Activated CD4-positive, alpha-beta T cell treated with anti-CD3 and anti-CD28 coated beads, Interleukin-2, amount 50 U/mL, for 48 hours (primary cell): Measurements from ENCODE around the gene CBFA2T3.

ENCODE experiments used
- DNase-seq, 2 experiments: peaks; one replicate each; pipeline ENCODE4 v3.0.0-alpha.2; 2020

The CBFA2T3 gene

DNA sequence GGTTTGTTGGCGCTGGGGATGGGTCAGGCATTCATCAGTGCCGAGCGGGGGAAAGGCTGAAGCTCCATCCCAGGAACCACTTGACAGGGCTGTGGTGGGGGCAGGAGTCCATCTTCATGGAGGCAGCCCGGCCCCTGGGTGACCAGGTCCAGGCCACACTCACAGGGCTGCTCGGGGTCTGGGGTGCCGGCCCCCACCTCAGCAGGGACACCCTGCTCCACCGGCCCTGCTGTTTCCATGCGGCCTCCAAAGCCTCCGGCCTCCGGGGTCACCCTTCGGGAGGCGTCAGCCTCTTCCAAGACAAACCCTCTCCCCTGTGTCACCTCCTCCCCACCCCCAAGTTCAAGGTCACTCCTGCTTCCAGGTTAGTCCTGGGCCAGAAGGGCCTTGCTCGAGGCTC, 142.3 kb downstream of the CBFA2T3 start:
- DNase-seq: no peak

DNA sequence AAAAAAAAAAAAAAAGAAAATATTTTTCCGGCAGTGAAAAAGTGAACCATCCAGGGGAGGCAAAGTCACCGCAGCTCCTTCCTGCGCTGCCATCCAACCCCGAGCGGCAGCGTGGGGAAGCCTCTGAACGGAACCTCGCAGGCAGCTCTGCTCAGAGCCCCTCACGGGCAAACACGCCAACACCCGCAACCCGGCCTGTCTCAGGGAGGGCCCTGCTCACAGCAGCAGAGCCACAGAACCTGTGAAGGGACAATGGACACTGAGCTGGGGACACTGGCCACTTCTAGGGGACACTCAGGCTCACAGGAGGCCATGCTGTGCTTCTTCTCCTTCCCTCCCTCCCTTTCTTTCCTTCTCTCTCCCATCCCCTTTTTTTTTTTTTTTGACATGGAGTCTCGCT, 143.9 kb downstream of the CBFA2T3 start:
- no peak for DNase-seq

DNA sequence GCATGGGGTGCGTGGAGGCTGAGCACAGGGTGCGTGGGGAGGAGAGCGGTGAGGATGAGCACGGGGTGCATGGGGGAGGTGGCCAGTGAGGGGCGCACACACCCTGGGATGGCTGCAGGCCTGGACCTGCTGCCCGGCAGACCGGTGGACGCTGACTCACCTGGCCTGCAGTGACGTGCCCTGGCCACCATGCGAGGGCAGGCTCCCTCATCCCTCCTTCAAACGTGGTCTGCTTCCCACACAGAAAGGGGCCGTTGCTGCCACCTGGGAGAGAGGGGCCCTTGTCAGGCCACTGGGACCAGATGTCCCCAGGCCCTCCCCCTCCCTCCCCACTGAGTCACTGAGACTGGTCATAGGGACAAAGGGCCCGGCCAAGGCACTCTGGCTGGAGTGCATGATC, 145.2 kb downstream of the CBFA2T3 start:
- DNase-seq: no peak

DNA sequence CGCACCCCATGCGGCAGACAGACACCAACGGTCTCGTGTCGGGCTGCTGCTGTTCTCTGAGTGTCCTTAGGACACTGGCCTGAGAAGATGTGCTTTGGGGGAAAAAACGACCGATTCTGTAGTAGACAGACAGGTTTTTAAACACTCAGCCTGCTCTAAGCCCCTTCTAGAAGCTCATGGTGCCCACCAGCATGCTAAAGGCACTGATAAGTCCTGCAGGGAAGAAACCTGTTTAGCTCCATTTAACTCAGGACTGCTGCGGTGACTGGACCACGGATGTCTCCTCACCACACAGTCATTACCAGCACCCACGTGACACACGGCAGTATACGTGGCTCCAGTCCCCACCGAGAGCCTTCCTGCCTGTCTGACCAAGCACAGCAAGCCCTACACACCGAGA, 146.2 kb downstream of the CBFA2T3 start:
- DNase-seq: no peak

DNA sequence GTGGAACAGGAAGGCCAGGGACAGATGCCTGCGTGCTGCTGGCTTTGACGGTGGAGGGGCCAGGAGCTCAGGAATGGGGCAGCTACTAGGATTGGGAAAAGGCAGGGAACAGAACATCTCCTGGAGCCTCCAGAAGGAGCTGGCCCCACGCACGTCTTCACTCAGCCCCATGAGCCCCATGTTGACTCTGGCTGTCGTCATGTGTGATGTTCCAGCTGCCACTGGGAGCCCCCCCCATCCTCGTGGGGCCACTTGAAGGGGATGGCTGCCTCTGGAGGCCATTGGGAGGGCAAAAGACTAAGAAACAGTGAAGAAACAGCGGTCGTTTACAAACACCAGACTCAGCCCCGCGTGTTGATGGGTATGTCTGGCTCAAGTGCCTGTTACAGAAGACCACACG, 146.7 kb downstream of the CBFA2T3 start:
- DNase-seq: no peak

DNA sequence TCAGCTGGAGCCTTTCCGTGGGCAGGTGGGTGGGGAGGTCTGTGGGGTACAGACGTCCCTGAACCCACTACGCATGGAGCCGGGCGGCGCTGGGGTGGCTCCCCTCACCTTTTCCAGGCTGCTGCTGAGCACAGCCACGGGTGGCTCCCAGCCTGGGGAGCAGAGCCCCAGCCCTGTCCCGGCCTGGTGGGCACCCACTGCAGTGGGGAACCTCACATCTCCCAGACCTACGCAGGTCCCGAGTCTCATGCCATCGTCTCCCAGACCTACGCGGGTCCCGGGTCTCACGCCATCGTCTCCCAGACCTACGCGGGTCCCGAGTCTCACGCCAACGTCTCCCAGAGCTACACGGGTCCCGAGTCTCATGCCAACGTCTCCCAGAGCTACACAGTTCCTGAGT, 148.3 kb downstream of the CBFA2T3 start:
- DNase-seq: no peak

DNA sequence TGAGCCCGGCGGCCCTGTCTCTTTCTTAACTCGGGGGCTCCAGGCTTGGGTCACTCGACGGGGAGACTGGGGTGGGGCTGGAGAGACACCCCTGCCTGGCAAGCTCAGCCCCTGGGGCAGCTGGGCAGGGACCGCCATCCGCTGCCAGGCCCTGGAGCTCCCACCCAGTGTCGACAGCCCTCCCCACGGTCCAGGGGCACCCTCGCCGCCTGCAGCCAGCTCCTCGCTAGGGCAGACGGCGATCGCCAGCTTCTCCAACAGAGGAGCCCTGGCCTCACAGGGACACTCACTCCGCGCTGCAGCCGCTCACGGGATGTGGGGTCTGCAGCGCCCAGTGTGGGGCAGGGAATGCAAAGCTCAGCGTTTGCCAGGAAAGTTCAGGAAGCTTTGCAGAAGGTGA, 149.3 kb downstream of the CBFA2T3 start:
- DNase-seq: no peak

DNA sequence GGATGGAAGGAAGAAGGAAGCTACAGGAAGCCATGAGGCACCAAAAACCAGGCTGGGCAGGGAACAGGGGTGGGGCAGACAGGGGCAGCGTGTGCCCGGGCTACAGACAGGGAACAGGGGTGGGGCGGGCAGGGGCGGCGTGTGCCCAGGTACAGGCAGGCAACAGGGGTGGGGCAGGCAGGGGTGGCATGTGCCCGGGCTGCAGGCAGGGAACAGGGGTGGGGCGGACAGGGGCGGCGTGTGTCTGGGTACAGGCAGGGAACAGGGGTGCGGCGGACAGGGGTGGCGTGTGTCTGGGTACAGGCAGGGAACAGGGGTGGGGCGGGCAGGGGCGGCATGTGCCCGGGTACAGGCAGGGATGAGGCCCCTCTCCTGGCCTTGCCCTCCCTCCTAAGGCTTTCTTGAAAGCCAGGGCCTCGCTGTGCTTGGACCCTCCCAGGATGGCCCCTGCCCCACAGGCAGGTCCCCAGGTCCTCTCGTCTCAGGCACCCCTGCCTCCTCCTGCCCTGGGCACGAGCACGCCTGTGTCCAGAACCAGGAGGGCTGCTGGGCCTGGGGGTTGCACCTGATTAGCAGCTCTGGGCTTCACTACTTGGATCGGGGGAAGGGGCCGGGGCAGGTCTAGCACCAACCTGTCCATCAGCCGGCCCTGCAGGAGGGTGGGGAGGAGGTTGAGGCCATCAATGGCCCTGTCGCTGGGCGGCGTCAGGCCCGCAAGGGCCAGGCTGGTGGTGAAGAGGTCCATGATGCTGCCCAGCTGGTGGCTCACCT, 150.8 kb downstream of the CBFA2T3 start:
- no peak for DNase-seq

DNA sequence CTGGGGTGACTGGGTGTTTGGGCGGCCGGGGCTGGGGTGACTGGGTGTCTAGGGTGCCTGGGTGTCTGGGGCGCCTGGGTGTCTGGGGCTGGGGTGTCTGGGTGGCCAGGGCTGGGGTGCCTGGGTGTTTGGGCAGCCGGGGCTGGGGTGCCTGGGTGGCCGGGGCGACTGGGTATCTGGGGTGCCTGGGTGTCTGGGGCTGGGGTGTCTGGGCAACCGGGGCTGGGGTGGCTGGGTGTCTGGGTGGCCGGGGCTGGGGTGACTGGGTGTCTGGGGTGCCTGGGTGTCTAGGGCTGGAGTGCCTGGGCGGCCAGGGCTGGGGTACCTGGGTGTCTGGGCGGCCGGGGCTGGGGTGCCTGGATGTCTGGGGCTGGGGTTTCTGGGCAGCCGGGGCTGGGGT, 151.9 kb downstream of the CBFA2T3 start:
- no peak for DNase-seq
